ENCODE measurements around the gene ATP1B4.

ATP1B4 gene

GRCh38 chrX:120350450-120351138 lies 11.3 kb upstream of the ATP1B4 start (continued):
- TF ChIP-seq HIC1 (tag by site-specific recombination; IDR thresholded peaks at IDR 0.05) (no peak), ZNF280D (tag by site-specific recombination; IDR thresholded peaks at IDR 0.05) (no peak), ZNF426 (tag by site-specific recombination; IDR thresholded peaks at IDR 0.05) (no peak)

GRCh38 chrX:120356084-120356483 lies 5.8 kb upstream of the ATP1B4 start:
- Histone ChIP-seq H3K36me3 (ENCODE audit: control insufficient read depth in 2 of 2, insufficient read depth in 1 of 2, low read length in 2 of 2) (no peaks in the 10 kb centered on the region), H3K9me3 (ENCODE audit: control insufficient read depth, insufficient read depth, low read depth, low read length) (no peaks in the 10 kb centered on the region), H3K27ac (ENCODE audit: extremely low read depth, low read depth, low read length) (no peak overlapping the region), H3K4me1 (ENCODE audit: control insufficient read depth, insufficient read depth, low read length) (no peaks in the 10 kb centered on the region), H3K4me3 (ENCODE audit: low read depth, low read length) (no peak overlapping the region)
- TF ChIP-seq ZNF707 (tag by site-specific recombination; IDR thresholded peaks at IDR 0.05) (no peak), ZNF274 (IDR thresholded peaks at IDR 0.05; ENCODE audit: low read length) (no peak), ZNF274 (tag by site-specific recombination; IDR thresholded peaks at IDR 0.05; ENCODE audit: borderline replicate concordance) (no peak), ZNF449 (tag by site-specific recombination; IDR thresholded peaks at IDR 0.05) (no peak), ZNF621 (tag by site-specific recombination; IDR thresholded peaks at IDR 0.05) (no peak), ZEB2 (tag by site-specific recombination; IDR thresholded peaks at IDR 0.05) (no peak), GLIS1 (tag by site-specific recombination; IDR thresholded peaks at IDR 0.05) (no peak), ZBTB17 (tag by site-specific recombination; IDR thresholded peaks at IDR 0.05) (no peak), ELK4 (IDR thresholded peaks at IDR 0.05; ENCODE audit: borderline replicate concordance, low read depth, low read length) (no peak), PRDM4 (tag by site-specific recombination; IDR thresholded peaks at IDR 0.05) (no peak), ZNF677 (tag by site-specific recombination; IDR thresholded peaks at IDR 0.05) (no peak)
- CTCF ChIA-PET: interaction anchor here (0.6 to 3.0 kb wide), 2 partner anchors 9 to 266 kb away, joined by 3 to 14 read pairs; no protein-coding TSS in a partner anchor
- POLR2A ChIA-PET: no interaction called here
